BJ (cell line): ENCODE measurements around the gene GNG2. TPM values are rescaled to one million over a fixed set of nuclear protein-coding genes. Genes with fewer than 3 reads are reported as not detected.
A peak's percentile ranks its signal among the peaks of the same experiment; 100 is the strongest.

Experiments used
- CTCF ChIA-PET: fragments of 350-600 bp; formaldehyde crosslinking; extraction: SDS; loops from one replicate; lab custom pipeline; 2021; ENCODE audit warnings: antibody characterized with exemption, inconsistent platforms; lab: Yijun Ruan, JAX
- POLR2A ChIA-PET: fragments of 300-600 bp; sonication (Branson Sonifier 250); formaldehyde crosslinking; extraction: SDS; loops from one replicate; lab custom pipeline; 2021; ENCODE audit warnings: antibody characterized with exemption; lab: Charles Lee
- DNase-seq: peaks from one replicate; pipeline ENCODE4 v3.0.0-alpha.2; 2011; ENCODE audit warnings: low read depth
- H3K27me3 ChIP-seq: 2 replicates; pipeline ENCODE4 v1.6.0; 2011; ENCODE audit warnings: low read length; ENCODE audit not compliant: control insufficient read depth, insufficient read depth
- H3K36me3 ChIP-seq: 2 replicates; pipeline ENCODE4 v1.5.1; 2011; ENCODE audit warnings: low read length; ENCODE audit not compliant: control insufficient read depth, insufficient read depth
- H3K4me3 ChIP-seq: 2 replicates; pipeline ENCODE4 v1.5.1; 2011; ENCODE audit warnings: low read depth, mild to moderate bottlenecking, control low read depth, low read length
- polyA plus RNA-seq: library from polyadenylated mRNA; depleted of rRNA; stranded (reverse); fragments of >200 nt; gene quantifications from 2 replicates; pipeline ENCODE4 v1.2.3, GENCODE V29; 2011
- TF ChIP-seq, protein P1 (sequence below): IDR thresholded peaks from 2 replicates; pipeline ENCODE4 v1.5.1; 2011; ENCODE audit warnings: low read depth, mild to moderate bottlenecking, control low read depth, inconsistent platforms, low read length, moderate library complexity; ENCODE audit not compliant: insufficient read depth

The GNG2 gene
- polyA plus RNA-seq, 1 experiment = 4.5 TPM

DNA sequence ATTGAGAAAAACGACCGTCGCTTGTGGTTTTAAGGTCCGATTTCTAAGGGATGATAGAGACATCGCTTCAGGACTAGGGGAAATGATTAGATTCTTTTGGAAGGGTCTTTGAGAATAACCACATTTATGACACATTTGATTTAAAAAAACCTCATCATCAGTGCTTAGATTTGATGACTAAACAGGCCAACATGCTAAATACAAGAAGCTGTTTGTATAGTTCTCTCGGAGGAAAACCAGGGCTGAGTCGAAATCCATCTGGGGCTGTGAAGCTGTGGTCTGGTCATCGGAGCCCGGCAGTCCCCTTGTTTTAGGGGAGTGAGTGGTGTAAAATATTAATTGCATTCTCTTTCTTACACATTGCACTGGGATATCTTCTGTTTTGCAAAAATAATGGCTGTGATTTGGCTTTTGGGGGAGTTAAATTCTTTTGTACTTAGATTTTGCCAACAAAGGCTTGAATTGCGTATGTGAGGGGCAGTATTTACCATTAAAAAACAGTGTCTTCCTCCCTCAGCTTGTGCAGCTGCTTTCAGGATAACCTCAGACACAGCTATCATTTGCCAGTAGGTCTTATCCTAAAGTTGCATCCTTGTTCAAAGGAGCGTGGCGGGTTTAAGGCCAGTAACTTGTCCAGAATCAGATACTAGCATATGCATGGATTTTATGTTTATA lies 550 bp downstream of the GNG2 start:
- ChIA-PET POLR2A (interaction anchor here (0.6 to 0.8 kb wide), 3 partner anchors 15 to 1228 kb away, joined by 3 to 10 read pairs (median 3); no protein-coding TSS in a partner anchor), CTCF (interaction anchor here (0.7 to 1.8 kb wide), 8 partner anchors 10 to 209 kb away, joined by 3 to 6 read pairs (median 4); no protein-coding TSS in a partner anchor)
- no peak for DNase-seq

DNA sequence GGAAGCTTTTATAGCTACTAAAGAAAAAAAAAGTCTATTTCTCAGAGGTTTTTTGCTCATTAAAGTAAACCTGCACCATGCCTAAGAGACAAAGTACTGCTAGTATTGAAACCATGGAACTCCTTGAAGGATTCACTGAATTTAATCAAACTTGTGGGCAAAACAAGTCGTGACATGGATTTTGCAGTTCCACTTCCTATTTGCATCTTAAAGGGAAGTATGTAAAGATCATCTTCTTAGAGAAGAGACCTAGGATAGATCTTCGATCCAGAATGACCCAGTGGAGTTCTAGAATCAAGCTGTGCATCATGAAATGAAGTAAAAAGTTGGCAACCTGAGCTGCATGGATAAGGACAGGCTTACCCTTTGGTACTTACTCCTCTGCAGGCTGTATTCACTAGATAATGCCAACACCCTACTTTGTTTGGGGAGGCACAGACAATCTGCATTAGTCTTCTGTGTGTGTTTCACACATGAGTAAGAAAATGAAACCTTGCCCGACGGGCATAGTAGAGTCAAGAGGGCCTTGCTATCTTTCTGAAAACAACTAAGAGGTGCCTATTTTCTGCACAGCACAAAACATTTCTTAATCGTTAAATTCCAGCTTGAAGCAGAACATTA lies 1.9 kb downstream of the GNG2 start:
- ChIA-PET CTCF (interaction anchor here (0.5 to 1.8 kb wide), 4 partner anchors 21 to 119 kb away, joined by 3 to 5 read pairs (median 4); no protein-coding TSS in a partner anchor), POLR2A (no interaction called here)
- Histone ChIP-seq H3K4me3 (peak overlapping the region; percentile 12; the same call in 1 of the 2 replicates), H3K36me3 (no peaks in the 10 kb centered on the region), H3K27me3 (no peaks in the 10 kb centered on the region)
- TF ChIP-seq, protein P1, sequence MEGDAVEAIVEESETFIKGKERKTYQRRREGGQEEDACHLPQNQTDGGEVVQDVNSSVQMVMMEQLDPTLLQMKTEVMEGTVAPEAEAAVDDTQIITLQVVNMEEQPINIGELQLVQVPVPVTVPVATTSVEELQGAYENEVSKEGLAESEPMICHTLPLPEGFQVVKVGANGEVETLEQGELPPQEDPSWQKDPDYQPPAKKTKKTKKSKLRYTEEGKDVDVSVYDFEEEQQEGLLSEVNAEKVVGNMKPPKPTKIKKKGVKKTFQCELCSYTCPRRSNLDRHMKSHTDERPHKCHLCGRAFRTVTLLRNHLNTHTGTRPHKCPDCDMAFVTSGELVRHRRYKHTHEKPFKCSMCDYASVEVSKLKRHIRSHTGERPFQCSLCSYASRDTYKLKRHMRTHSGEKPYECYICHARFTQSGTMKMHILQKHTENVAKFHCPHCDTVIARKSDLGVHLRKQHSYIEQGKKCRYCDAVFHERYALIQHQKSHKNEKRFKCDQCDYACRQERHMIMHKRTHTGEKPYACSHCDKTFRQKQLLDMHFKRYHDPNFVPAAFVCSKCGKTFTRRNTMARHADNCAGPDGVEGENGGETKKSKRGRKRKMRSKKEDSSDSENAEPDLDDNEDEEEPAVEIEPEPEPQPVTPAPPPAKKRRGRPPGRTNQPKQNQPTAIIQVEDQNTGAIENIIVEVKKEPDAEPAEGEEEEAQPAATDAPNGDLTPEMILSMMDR = no peak
- DNase-seq = no peak

More for the DNA sequence above, 550 bp downstream of the GNG2 start:
- TF ChIP-seq, protein P1 = no peak
- Histone ChIP-seq H3K27me3 (no peaks in the 10 kb centered on the region), H3K36me3 (no peaks in the 10 kb centered on the region), H3K4me3 (peak overlapping the region; percentile 40)

DNA sequence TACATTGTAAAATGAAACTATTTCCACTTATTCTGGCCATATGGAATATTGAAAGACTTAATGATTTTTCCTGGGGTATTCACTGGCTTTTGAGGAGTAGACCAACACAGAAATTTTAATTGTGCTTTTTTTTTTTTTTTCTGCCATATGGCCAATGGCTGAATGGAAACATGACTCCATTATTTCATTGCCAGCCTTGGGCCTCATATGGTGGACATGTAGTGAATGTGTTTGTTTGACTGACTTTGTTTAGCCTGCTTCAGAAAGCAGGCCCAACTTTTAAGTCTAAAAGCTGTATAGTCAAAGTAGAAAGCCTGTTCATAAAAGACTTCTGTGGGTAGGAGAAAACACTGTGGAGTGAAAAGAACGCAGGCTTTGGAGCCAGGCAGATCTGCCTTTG lies 2.4 kb downstream of the GNG2 start:
- POLR2A ChIA-PET = no interaction called here
- peak overlapping the region; percentile 12; the same call in 1 of the 2 replicates for H3K4me3 ChIP-seq
- H3K27me3 ChIP-seq = no peaks in the 10 kb centered on the region
- TF ChIP-seq, protein P1 = no peak
- DNase-seq = no peak
- H3K36me3 ChIP-seq = no peaks in the 10 kb centered on the region
- CTCF ChIA-PET = interaction anchor here (1.0 to 1.8 kb wide), 3 partner anchors 21 to 119 kb away, joined by 3 to 5 read pairs (median 4); no protein-coding TSS in a partner anchor

DNA sequence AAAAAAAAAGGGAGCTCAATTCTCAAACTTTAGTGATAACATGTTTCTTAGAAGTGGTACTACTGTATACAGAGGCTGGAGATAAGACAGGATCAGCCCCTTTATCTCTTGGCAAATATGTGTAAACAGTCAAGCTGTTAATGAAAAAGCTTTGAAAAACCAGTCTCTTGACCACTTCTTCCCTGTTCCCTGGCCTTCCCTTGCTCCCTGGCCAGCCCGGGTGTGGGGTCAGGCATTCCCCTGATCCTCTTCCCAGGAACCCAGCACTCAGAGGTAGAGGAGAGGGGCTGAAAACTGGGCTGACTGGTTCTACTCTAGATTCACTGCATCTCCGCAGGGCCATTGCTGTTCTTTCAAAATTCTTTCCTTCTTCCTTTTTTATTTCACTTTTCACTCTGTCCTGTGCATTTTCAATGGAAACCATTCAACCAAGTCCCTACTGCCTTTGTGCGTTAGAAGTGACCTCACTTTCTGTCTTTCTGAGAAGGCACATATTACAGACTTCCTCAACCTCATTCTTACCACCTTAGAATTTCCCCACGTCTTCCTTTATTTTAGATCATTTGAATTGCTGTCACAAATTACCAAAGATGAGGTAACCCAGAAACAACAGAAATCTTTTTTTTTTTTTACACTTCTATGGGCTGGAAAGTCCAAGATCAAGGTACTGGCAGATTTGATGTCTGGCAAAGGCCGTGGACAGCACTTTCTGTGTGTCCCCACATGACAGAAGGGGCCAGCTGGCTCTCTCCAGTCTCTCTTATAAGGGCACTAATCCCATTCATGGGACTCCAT lies 5.7 kb downstream of the GNG2 start:
- ChIA-PET CTCF (no interaction called here), POLR2A (no interaction called here)
- TF ChIP-seq, protein P1 = no peak
- DNase-seq = no peak
- no peaks in the 10 kb centered on the region for H3K27me3 ChIP-seq
- no peak overlapping the region for H3K4me3 ChIP-seq
- H3K36me3 ChIP-seq = no peaks in the 10 kb centered on the region
